ENCODE measurements around the gene SLC24A3.

GRCh38 chr20:19531446-19531845 lies 319.0 kb downstream of the SLC24A3 start:
- no peak for TF ChIP-seq CTCF (IDR thresholded peaks at IDR 0.05)
- TF ChIP-seq POLR2A (IDR thresholded peaks at IDR 0.05) = no peak
